ENCODE measurements around the gene KCNIP1.

GRCh38 chr5:170590566-170590965 lies 86.7 kb downstream of the KCNIP1 start:
- TF ChIP-seq CTCF (IDR thresholded peaks at IDR 0.05; ENCODE audit: poor library complexity, severe bottlenecking): no peak
- TF ChIP-seq REST (IDR thresholded peaks at IDR 0.05; ENCODE audit: borderline replicate concordance): no peak
- no peak for TF ChIP-seq EZH2 (IDR thresholded peaks at IDR 0.05; ENCODE audit: borderline replicate concordance, insufficient read depth, low read length, poor library complexity, severe bottlenecking)
- no peak for TF ChIP-seq EP300 (conservative IDR thresholded peaks at IDR 0.05; ENCODE audit: poor library complexity, severe bottlenecking)
- TF ChIP-seq RAD21 (conservative IDR thresholded peaks at IDR 0.05): no peak
- no peak for TF ChIP-seq MXI1 (conservative IDR thresholded peaks at IDR 0.05; ENCODE audit: poor library complexity, severe bottlenecking)
- no peak for TF ChIP-seq POLR2AphosphoS5 (IDR thresholded peaks at IDR 0.05)
- TF ChIP-seq TAF1 (IDR thresholded peaks at IDR 0.05; ENCODE audit: low read depth): no peak
- no peak for TF ChIP-seq SMC3 (conservative IDR thresholded peaks at IDR 0.05; ENCODE audit: poor library complexity)
